ENCODE data around the gene FGF18. TPM values are rescaled to one million over a fixed set of nuclear protein-coding genes. Genes with fewer than 3 reads are reported as not detected.

FGF18 gene
- total RNA-seq, 1 experiment from 2014 or later, result 0.94 TPM

GRCh38 chr5:171454549-171454948 lies 35.1 kb downstream of the FGF18 start:
- no peak overlapping the region for H4K8ac ChIP-seq (replicated peaks; ENCODE audit: insufficient read length, low read depth, low read length)
- no peak overlapping the region for H4K91ac ChIP-seq (ENCODE audit: insufficient read length, low read depth, low read length)
- Mint-ChIP-seq H3K4me1 (peaks cover 31 to 43% of the 10 kb centered on the region in 2 experiments), H3K9me3 (no peaks in the 10 kb centered on the region), H3K4me3 (no peak overlapping the region), H3K36me3 (ENCODE audit: insufficient read depth in 1 of 3, low read depth in 3 of 3) (no peaks in the 10 kb centered on the region), H3K27me3 (ENCODE audit: low read depth) (peaks cover 28% of the 10 kb centered on the region), H3K27ac (peak overlapping the region in 1 of 3 experiments; percentile 49; a peak in 1 of 7 replicates)
- H3K56ac ChIP-seq (ENCODE audit: insufficient read length, low read depth, low read length), result no peak overlapping the region
- H3K23ac ChIP-seq (ENCODE audit: insufficient read length, low read depth, low read length), result no peak overlapping the region
- H2BK5ac ChIP-seq (ENCODE audit: insufficient read length, low read length), result no peak overlapping the region
- no peak overlapping the region for H3K9ac ChIP-seq (ENCODE audit: extremely low read depth, insufficient read length, low read length)
- H3K9me3 ChIP-seq (ENCODE audit: control insufficient read depth, low read depth, low read length), result no peaks in the 10 kb centered on the region
- no peak overlapping the region for H3K4ac ChIP-seq (ENCODE audit: low read depth, low read length)
- no peak overlapping the region for H2BK12ac ChIP-seq (ENCODE audit: insufficient read length, low read depth, low read length)
- H3K27me3 ChIP-seq (ENCODE audit: insufficient read depth, low read length), result no peaks in the 10 kb centered on the region
- no peaks in the 10 kb centered on the region for H3K79me2 ChIP-seq (ENCODE audit: insufficient read depth, low read length)
- no peak for TF ChIP-seq CTCF (conservative IDR thresholded peaks at IDR 0.05)
- H3K4me1 ChIP-seq (ENCODE audit: insufficient read depth, low read length), result peaks cover 5% of the 10 kb centered on the region; the same call in 1 of the 2 replicates
- H3K14ac ChIP-seq (ENCODE audit: insufficient read depth, low read length), result no peak overlapping the region
- no peak overlapping the region for H2AFZ ChIP-seq (ENCODE audit: low read length)
- WGBS (ENCODE audit: extremely low coverage, insufficient read length, low lambda C conversion rate), result no CpG with 5 or more reads among the region's 10 CpGs
- no peak overlapping the region for H2BK120ac ChIP-seq (ENCODE audit: low read depth, low read length, poor library complexity, severe bottlenecking)
- H3K18ac ChIP-seq (ENCODE audit: insufficient read length, low read depth, low read length), result no peak overlapping the region
- no peak overlapping the region for H3T11ph ChIP-seq (ENCODE audit: low read length)
- H2AK5ac ChIP-seq (ENCODE audit: insufficient read length, low read length), result no peak overlapping the region
- no peaks in the 10 kb centered on the region for H4K20me1 ChIP-seq (ENCODE audit: control insufficient read depth, insufficient read depth, insufficient read length)
- no peak overlapping the region for H4K5ac ChIP-seq (ENCODE audit: insufficient read length, low read depth, low read length)
- no peak overlapping the region for H3K4me2 ChIP-seq (ENCODE audit: insufficient read depth, insufficient read length, low read length)
- no peaks in the 10 kb centered on the region for H3K23me2 ChIP-seq (ENCODE audit: insufficient read length, low read depth, low read length, poor library complexity, severe bottlenecking)
- no peak overlapping the region for H2BK15ac ChIP-seq (ENCODE audit: low read depth, low read length)
- H3K27ac ChIP-seq (ENCODE audit: insufficient read length, low read depth, low read length), result no peak overlapping the region
- no peaks in the 10 kb centered on the region for H3K79me1 ChIP-seq (ENCODE audit: insufficient read depth, low read depth, low read length, poor library complexity, severe bottlenecking)
- no peak overlapping the region for H2BK20ac ChIP-seq (ENCODE audit: low read depth, low read length, poor library complexity, severe bottlenecking)
- no peak for DNase-seq
